ENCODE measurements around the gene PAX9.
"Not testable (repeated sequence)": the region's sequence is repeated elsewhere in the genome, so short reads cannot be mapped to it uniquely, and the experiment has no call there.

PAX9 gene

DNA sequence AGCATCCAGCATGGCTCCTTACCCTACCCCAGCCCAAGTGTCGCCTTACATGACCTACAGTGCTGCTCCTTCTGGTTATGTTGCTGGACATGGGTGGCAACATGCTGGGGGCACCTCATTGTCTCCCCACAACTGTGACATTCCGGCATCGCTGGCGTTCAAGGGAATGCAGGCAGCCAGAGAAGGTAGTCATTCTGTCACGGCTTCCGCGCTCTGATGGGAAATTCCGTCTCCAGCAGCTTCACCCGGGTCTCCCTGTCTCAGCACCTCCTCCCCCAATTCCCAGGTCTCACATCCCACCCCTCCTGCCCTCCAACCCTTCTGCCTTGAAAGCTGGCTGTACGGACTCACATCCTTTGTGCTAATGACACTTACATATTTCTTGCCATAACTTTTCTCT, 14.6 kb downstream of the PAX9 start:
- DNase-seq, result no peak

DNA sequence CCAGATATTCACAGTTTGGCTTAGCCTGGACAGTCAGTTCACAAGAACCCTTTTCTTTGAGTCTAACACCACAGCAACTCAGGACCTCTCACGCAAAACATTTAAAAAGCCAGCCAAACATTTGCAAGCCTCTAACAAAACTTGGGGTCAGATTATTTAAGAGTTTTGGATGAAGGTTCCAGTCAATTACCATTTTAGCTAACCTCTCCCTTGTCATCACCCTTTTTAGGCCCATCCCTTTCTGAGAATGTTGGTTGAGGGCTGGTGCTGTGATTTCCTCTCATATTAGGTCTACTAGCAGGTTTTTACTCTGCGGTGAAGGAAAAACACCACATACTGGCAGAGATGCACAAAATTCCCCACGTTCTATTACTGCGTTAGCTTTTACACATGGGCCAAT, 20.7 kb downstream of the PAX9 start:
- DNase-seq, result no peak

DNA sequence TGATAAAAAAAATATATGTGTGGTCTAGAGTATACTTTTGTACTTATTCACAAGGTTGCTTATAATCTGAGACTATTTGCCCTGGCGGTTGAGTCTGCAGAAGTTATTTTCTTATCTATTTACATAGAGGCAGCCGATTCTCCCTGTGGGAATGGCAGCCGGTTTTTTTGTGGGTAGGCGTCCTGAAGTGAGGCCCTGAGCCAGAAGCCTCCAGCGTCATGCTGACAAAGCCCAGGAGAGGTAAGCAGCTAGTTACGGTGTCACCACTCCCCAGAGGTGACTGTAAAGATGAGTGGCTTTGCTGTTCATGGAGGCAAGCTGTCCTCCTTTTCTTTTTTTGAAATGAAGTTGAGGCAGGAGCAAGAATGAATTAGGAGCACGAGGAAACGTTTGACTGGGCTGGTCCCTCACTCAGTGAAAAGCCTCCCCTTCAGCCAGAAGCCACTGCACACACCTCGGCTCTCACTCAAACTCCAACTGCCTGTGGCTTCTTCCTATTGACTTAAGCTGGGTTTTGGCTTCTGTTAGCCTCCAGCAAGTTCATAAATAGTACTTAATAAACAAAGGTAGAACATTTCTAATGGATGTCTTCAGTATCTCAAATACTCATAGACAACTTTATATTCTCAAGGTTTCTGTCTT, 21.5 kb downstream of the PAX9 start:
- DNase-seq, result no peak

DNA sequence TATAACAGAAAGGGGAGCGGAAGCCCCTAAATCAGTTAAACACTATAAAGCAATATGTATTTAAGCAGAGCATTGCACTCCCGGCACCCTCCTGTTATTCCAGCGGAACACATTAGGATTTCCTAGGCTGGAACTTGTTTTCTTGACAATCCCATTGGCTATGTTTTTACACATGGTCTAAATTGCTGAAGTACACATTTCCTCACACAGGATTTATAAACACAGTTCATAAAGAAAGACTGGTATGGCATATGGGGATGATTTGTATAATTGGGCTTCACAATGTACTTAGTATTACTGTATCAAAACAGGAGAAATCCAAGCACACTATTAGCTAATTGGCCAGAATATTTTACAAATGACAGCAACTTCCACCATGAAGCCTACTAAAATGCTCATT, 23.3 kb downstream of the PAX9 start:
- DNase-seq, result no peak

DNA sequence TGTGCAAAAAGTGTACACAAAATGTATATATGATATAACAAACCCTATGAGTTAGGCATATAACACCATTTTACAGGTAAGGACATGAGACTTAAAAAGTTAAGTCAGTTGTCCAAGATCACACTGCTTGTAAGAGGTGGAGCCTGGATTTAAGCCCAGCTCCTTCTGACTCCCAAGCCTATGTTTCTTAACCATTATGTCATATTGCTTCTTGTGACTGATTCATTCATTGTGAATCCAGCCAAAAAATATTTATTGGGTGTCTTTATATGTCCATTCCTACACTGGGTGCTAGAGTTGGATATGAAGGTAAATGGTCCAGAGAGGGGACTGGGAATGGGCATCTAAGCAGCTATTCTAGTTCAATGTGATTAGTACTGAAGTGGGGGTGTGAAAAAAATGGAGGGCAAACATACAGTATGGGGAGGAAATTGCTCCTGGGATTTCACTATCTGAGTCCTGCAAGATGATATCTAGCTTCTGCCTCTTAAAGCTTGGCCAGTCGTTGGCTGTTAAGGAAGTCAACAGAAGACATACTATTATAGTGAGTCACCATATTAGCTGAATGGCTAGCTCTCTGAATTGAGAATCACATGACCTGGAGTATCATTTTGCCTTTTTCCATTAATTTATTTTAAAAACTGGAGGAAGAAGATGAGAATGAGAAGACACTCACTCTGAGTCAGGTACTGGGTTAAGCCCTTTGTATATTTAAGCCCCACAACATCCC, 28.8 kb downstream of the PAX9 start:
- no peak for DNase-seq

DNA sequence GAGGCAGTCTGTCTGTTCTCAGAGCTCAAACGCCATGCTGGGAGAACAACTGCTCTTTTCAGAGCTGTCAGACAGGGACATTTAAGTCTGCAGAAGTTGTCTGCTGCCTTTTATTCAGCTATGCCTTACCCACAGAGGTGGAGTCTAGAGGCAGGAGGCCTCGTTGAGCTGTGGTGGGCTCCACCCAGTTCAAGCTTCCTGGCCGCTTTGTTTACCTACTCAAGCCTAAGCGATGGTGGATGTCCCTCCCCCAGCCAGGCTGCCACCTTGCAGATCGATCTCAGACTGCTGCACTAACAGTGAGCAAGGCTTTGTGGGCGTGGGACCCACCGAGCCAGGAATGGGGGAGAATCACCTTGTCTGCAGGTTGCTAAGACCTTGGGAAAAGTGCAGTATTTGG, 37.8 kb downstream of the PAX9 start:
- not testable (repeated sequence) for DNase-seq

DNA sequence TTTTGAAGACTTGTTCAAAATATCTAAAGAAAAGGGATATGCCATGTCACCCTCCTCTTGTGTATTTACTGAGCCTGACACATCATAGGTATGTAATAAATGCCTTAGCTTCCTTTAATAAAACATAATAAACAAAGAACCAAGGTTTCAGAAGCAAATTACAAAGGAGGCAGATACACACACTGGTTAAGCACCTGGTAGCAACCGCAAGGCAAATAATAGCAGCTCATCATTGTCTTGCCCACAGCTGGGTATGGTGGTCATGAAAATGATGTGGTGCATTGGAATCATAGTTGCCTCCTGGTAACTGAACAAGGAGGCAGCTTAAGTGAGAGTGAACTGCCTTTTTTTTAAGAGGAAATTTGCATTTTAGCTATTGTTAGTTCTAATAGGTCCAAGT, 39.0 kb downstream of the PAX9 start:
- no peak for DNase-seq

DNA sequence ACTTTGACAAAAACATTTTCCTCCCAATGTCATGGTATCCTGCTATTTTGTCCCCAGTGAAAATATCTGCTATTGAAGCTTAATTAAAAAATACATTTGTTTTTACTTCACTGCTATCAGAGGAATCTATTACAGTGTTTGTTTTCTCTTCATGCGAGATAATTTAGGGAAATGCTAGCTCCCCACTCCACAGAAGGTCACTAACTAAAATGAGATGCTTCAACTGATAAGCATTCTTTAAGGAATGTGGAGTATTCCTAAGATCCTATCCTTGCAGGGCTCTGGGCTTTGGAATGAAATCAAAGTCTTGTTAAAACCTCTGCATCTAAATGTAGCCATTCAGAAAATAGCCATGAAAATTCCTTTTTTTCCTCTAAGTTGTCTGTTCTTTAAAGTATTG, 39.5 kb downstream of the PAX9 start:
- DNase-seq, result no peak

DNA sequence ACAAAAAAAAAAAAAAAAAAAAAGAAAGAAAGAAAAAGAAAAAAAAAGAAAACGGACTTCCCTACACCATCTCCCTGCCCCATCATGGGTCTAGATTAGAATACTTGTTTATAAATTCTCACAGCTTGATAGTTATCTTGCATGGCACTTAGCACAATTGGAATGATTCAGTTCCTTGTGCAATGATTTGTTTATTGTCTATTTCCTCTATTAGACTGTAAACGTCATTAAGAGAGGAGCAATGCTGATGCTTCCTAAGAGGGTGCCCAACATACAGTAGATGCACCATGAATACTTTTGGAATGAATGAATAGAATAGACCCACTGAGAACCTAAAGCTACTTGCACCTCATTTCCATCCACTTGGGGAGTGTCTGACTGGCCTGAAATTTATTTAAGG, 40.8 kb downstream of the PAX9 start:
- no peak for DNase-seq

DNA sequence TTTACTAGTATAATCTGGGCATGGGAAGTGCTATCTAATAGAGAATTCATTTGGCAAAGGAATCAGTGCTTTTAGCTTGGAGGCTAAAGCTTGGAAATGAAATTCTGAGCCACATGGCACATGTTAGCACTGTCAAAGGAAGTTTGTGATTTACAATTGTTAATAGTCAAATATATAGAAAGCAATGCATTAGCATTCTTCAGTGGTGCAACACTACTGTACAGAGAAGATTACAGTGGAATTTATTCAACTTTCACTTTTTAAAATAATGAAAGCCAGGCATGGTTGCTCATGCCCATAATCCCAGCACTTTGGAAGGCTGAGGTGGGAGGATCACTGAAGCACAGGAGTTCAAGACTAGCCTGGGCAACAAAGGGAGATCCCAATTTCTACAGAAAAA, 45.9 kb downstream of the PAX9 start:
- DNase-seq, result no peak

DNA sequence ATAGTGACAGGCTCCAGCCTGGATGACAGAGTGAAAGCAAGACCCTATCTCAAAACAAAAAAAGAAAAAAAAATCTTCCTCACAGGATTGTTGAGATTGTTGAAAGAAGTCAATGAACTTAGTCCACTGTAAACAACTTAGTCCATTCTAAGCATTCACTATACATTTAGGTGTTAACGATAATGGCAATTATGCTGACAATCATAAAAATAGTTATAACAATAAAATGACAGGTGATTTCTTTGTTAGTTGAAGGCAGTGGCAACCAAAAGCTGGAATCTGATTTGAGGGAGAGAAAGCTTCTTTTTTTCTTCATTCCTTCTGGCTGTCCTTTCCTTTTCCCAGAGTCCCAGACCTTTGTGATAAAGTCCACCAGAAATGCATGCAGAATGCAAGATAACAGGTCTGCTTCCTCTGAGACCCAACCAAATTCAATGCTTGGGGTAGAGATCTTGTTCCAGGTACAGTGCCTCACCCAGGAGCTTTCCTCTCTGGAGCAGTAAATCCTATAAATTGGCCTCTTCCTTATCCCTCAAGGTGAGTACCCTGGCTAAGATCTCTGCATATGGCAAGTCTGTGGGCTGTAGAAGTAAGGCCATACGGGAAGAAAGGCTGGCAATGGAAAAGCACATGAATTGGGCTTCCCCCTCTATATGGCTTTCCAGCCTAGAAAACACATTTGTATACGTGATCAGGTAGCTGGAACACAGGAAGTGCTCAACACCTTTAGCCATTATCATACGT, 52.5 kb downstream of the PAX9 start:
- no peak for DNase-seq

DNA sequence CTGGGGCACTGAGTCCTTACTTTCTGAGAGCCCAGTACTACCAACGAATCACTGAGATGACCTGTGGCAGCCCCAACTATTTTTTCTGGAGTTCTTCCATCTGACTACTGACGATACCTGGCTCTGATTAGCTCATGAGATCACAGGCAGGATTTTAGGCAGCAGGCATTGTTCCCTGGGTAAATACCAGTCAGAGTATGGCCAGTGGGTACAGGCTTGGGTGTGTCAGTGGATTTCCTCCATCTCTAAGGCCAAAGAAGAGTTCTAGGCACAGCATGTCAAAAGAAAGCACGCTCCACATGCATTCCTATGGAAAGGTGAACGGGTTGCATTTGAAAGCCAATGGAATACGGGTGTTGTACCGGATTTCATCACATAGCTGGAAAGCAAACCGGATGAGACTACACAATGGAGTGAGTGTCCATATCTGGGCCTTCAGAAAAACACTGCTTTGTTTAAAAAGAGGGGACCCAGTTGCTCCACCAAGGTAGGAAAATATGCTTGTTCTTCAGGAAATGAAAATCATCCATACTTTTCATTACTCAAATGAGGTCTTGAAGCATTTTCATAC, 55.0 kb downstream of the PAX9 start:
- DNase-seq, result no peak

DNA sequence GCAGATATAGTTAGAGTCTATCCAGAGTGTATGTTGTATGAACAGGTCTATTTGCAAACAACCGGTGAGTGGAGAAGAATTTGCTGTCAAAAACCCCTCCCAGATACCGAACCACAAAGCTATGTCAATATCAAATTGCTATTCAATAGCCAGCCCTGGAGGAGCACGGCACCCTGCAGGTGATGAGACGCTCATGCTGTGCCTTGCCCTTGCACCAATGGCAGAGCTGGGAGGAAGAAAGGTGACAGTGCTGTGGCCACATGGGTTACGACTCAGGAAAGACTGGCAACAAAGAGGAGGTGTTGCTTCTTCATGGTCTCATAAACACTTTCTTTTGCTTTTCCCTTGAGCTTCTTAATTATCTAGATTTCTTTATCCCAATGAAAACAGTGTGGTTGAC, 55.7 kb downstream of the PAX9 start:
- DNase-seq, result no peak

DNA sequence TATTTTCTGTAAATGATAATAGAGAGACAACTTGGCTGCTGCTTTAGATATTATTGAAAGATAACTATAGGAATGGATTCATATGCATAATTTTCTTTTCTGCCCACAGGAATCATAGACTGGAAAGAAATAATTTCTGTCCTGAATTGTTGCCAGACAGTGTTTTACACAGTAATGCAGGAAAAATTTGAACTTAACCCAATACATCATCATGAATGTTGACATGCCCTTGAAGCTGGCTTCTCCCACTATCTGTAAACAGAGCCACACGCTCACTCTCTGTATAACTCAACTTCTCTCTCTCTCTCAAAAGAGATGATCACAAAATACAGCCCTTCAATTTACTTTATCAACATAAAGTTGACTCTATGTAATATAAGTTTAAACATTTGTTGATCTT, 56.6 kb downstream of the PAX9 start:
- DNase-seq, result no peak

DNA sequence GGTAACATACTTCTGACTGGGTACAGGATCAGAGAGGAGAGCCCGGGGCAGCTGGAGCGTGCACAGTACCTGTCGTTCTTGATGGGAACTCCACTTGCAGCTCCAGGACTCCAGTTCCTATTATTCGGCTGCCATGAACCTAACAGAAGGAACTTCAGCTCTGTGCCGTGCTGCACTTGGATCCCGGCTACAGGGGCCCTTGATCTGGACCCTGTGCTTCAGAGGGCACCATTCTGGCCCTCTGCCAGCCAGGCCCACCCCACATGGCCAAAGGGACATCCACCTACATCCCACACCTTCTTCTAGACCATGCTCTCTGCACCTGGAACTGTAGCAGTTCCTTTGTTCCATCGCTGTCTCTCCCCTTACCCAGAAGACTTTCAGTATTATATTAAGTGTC, 58.2 kb downstream of the PAX9 start:
- DNase-seq, result no peak

DNA sequence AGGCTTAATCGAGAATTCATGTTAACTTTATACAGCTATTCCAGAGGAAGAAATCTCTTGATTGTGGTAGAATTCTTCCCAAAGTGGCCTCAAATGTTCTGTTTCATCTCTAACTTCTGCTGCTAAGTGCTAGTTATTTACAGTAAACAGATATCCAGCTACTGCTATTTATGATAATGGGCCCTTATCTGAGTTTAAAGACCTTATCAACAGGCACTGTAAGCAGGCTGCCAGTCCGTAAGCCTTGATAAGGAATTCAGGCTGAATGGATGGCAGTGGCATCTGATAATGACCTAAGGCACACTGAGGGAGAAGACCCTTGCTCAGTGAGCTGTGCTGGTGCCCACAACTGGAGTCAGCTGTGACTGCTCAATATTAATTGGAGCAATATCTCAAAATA, 59.0 kb downstream of the PAX9 start:
- DNase-seq, result no peak

DNA sequence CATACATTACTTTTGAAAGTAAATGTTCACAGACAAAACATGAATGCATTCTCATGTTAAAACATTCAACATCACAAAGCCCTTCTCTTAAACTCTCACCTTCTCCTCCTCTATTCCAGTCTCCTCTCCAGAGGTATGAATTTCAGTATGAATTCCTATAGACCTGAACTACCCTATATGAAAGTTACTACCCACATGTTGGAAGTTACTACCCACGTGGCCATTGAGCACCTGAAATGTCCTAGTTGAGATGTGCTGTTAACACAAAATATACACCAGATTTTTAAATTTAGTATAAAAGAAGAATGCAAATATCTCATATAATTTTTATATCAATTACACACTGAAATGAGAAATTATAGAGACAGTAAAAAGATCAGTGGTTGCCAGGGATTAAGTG, 60.2 kb downstream of the PAX9 start:
- DNase-seq, result no peak

DNA sequence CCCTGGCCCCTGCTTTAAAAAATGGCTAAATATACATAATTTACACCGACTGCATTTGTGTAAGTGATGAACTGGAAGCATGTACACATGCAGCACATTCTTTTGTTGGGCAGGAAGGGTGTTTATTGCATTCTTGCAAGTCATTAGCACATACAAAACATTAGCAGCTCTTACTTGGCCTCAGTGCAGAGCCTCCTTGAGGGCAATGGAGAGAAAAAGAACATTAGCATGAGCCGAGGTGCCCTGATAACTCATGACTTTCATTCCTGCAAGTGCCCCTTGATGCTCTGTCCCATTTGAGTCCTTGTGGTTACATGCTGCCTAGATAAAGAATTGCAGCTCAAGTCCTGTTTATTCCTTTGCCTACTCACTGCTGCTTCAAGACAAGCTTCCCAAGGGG, 61.9 kb downstream of the PAX9 start:
- DNase-seq, result no peak

DNA sequence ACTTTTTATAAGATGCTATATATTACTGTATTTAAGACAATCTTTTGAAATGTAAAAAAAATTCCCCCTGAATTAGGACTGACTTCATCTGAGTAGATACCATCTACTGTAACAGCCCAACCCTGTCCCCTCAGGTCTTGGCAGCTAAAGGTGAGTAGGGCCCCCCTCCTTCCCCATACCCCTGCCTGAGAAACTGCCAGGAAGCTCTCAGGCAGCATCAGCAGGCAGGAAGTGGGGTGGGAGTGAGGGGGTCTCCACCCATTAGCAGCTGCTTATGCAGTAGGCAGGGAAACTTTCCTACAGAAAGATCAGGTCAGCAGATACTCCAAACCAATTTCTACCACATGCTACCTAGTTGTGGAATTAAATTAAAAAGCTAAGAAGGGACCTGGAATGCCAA, 62.5 kb downstream of the PAX9 start:
- DNase-seq, result no peak

DNA sequence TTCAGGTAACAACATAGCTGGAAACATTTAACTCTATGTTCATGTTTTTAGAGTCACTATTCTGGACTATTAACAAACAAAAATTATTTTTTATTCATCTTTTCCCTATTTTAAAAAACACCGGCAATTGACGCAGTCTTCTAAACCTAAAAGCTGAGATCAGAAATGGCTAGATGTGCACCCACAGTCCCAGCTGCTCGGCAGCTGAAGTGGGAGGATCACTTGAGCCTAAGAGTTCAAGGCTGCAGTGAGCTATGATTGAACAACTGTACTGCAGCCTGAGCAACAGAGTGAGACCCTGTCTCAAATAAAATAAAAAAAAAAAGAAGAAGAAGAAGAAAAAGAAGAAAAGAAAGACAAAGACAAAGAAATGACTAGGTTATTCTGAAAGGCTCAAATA, 64.5 kb downstream of the PAX9 start:
- no peak for DNase-seq

All from stimulated activated naive CD4-positive, alpha-beta T cell treated with Interleukin-2 at 50 U/mL for 16 hours (primary cell).